ENCODE results near the gene BMP4. TPM values are rescaled to one million over a fixed set of nuclear protein-coding genes. Genes with fewer than 3 reads are reported as not detected.

BMP4 gene
- total RNA-seq, 1 experiment from 2014 or later, result 24.8 TPM

DNA sequence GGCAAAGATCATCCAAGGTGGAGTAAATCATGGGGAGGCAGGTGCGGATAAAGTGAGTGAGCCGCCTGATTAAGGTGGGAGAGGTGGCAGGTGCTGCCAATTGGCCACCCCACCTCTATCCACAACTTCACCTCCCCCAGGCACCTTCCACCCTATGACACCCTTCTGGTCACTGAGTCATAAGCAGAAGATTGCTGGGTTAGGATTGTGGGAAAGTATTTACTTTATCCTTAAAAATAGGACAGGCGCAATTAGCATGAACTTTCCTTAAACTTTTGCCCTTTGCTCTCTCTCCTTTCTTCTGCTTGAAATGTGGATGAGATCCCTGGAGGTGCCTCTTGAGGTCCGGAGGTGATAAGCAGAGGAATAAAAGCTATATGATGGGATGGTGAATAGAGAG, 14.9 kb upstream of the BMP4 start:
- no peaks in the 10 kb centered on the region for H3K9me3 Mint-ChIP-seq (ENCODE audit: low read depth, unreplicated experiment)
- TF ChIP-seq, protein P1, sequence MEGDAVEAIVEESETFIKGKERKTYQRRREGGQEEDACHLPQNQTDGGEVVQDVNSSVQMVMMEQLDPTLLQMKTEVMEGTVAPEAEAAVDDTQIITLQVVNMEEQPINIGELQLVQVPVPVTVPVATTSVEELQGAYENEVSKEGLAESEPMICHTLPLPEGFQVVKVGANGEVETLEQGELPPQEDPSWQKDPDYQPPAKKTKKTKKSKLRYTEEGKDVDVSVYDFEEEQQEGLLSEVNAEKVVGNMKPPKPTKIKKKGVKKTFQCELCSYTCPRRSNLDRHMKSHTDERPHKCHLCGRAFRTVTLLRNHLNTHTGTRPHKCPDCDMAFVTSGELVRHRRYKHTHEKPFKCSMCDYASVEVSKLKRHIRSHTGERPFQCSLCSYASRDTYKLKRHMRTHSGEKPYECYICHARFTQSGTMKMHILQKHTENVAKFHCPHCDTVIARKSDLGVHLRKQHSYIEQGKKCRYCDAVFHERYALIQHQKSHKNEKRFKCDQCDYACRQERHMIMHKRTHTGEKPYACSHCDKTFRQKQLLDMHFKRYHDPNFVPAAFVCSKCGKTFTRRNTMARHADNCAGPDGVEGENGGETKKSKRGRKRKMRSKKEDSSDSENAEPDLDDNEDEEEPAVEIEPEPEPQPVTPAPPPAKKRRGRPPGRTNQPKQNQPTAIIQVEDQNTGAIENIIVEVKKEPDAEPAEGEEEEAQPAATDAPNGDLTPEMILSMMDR (IDR thresholded peaks at IDR 0.05; ENCODE audit: unreplicated experiment), result no peak
- H3K27me3 Mint-ChIP-seq (ENCODE audit: unreplicated experiment), result peaks cover 12% of the 10 kb centered on the region
- H3K36me3 Mint-ChIP-seq (ENCODE audit: insufficient read depth, unreplicated experiment), result no peaks in the 10 kb centered on the region
- CTCF ChIA-PET, result no interaction called here
- BruUV-seq (replicated peaks), result no TSS peak
- intact Hi-C loops (cut with micrococcal nuclease; ENCODE audit: unreplicated experiment), result no loop called here
- H3K27ac Mint-ChIP-seq (ENCODE audit: unreplicated experiment), result no peak overlapping the region
- no peak overlapping the region for H3K4me3 Mint-ChIP-seq (ENCODE audit: low read depth, unreplicated experiment)
- no peak for DNase-seq
- peaks cover 11% of the 10 kb centered on the region for H3K4me1 Mint-ChIP-seq (ENCODE audit: low read depth, unreplicated experiment)

DNA sequence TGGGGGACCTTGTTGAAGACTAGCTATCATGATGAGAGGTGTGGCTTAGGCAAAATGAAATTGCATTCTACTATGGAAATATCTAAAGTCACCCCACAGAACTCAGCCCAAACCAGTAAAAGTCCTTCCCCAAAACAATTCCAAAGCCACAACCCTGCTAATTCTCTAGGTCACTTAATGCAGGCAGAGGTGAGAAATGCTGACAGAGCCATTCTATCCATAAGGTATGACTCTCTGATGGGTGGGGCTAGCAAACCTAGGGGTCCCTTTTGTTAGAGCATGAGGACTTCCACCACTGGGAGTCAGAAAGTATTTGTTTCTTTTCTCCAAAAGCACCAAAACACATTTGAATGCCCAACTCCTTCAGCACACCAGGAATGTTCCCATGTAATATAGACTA, 12.7 kb upstream of the BMP4 start:
- no peaks in the 10 kb centered on the region for H3K36me3 Mint-ChIP-seq (ENCODE audit: insufficient read depth, unreplicated experiment)
- intact Hi-C loops (cut with micrococcal nuclease; ENCODE audit: unreplicated experiment), result no loop called here
- no peak for DNase-seq
- CTCF ChIA-PET, result no interaction called here
- no peak overlapping the region for H3K4me3 Mint-ChIP-seq (ENCODE audit: low read depth, unreplicated experiment)
- H3K4me1 Mint-ChIP-seq (ENCODE audit: low read depth, unreplicated experiment), result peaks cover 11% of the 10 kb centered on the region
- H3K27me3 Mint-ChIP-seq (ENCODE audit: unreplicated experiment), result peaks cover 12% of the 10 kb centered on the region
- no peaks in the 10 kb centered on the region for H3K9me3 Mint-ChIP-seq (ENCODE audit: low read depth, unreplicated experiment)
- TF ChIP-seq, protein P1 (IDR thresholded peaks at IDR 0.05; ENCODE audit: unreplicated experiment), result no peak
- no TSS peak for BruUV-seq (replicated peaks)
- H3K27ac Mint-ChIP-seq (ENCODE audit: unreplicated experiment), result no peak overlapping the region

DNA sequence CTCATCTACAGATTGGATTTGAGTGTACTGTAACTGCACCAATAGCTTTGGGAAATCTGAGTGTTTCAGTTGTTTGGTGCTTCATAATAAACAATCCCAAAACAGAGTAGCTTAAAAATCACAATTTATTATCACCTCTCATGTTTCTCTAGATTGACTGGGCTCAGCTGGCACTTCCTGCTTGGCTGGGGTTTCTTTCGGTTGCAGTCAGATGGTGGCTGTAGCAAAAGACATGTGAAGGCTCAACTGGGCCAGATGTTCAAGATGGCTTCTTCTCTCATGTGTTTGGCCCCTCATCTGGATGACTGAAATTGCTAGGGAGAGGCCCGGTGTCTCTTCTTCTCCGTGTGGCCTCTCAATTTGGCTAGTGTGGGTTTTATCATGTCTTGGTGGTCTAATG, 12.1 kb upstream of the BMP4 start:
- intact Hi-C loops (cut with micrococcal nuclease; ENCODE audit: unreplicated experiment), result no loop called here
- CTCF ChIA-PET, result interaction anchor here (0.7 kb wide), 1 partner anchor 163 kb away, joined by 3 read pairs; no protein-coding TSS in a partner anchor
- BruUV-seq (replicated peaks), result no TSS peak
- Mint-ChIP-seq H3K27ac (ENCODE audit: unreplicated experiment) (no peak overlapping the region), H3K4me3 (ENCODE audit: low read depth, unreplicated experiment) (no peak overlapping the region), H3K9me3 (ENCODE audit: low read depth, unreplicated experiment) (no peaks in the 10 kb centered on the region), H3K36me3 (ENCODE audit: insufficient read depth, unreplicated experiment) (peaks cover 1% of the 10 kb centered on the region), H3K4me1 (ENCODE audit: low read depth, unreplicated experiment) (peaks cover 11% of the 10 kb centered on the region), H3K27me3 (ENCODE audit: unreplicated experiment) (peaks cover 12% of the 10 kb centered on the region)
- TF ChIP-seq, protein P1 (IDR thresholded peaks at IDR 0.05; ENCODE audit: unreplicated experiment), result no peak
- DNase-seq, result no peak

DNA sequence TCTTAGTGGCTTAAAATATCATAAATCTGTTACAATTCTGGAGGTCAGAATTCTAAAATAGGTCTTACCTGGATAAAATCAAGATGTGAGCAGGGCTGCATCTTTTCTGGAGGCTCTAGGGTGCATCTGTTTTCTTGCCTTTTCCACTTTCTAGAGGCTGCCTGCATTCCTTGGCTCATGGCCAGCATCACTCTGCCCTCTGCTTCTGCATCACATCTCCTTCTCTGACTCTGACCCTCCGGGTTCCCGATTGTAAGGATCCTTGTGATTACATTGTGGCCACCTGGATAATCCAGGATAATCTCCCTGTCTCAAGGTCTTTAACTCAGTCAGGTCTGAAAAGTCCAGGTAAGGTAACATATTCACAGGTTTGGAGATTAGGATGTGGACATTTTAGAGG, 11.0 kb upstream of the BMP4 start:
- TF ChIP-seq, protein P1 (IDR thresholded peaks at IDR 0.05; ENCODE audit: unreplicated experiment), result no peak
- H3K27me3 Mint-ChIP-seq (ENCODE audit: unreplicated experiment), result peaks cover 7% of the 10 kb centered on the region
- peaks cover 10% of the 10 kb centered on the region for H3K36me3 Mint-ChIP-seq (ENCODE audit: insufficient read depth, unreplicated experiment)
- no TSS peak for BruUV-seq (replicated peaks)
- peak; percentile 6 for DNase-seq
- no peak overlapping the region for H3K4me3 Mint-ChIP-seq (ENCODE audit: low read depth, unreplicated experiment)
- peaks cover 21% of the 10 kb centered on the region for H3K4me1 Mint-ChIP-seq (ENCODE audit: low read depth, unreplicated experiment)
- intact Hi-C loops (cut with micrococcal nuclease; ENCODE audit: unreplicated experiment), result no loop called here
- no peaks in the 10 kb centered on the region for H3K9me3 Mint-ChIP-seq (ENCODE audit: low read depth, unreplicated experiment)
- CTCF ChIA-PET, result no interaction called here
- H3K27ac Mint-ChIP-seq (ENCODE audit: unreplicated experiment), result no peak overlapping the region
